HG03108 (cell line): ENCODE measurements around the gene TRPV6.

Experiments
- ATAC-seq: cut with Tn5 transposase; IDR thresholded peaks from one replicate; pipeline ENCODE4 v1.9.1; 2021; ENCODE audit warnings: moderate library complexity; ENCODE audit not compliant: unreplicated experiment

TRPV6 gene

GRCh38 chr7:142885311-142886230, at the start of gene TRPV6:
TRPV6 (minus strand) TSS chr7:142885745.
- ATAC-seq, result no peak

GRCh38 chr7:142934056-142934455, 48.5 kb upstream of the TRPV6 start:
- ATAC-seq, result no peak

- no peak for ATAC-seq
Measured at GRCh38 chr7:142933624-142934023, 48.1 kb upstream of the TRPV6 start, which contains the start of gene TRPV5. TRPV5 (minus strand) TSS chr7:142933746; CDS start chr7:142933459, 287 bp downstream.

- no peak for ATAC-seq
Measured at GRCh38 chr7:142933092-142933475, 47.5 kb upstream of the TRPV6 start.

GRCh38 chr7:142932386-142933091, 47.0 kb upstream of the TRPV6 start:
- no peak for ATAC-seq

- no peak for ATAC-seq
Measured at GRCh38 chr7:142930126-142930730, 44.7 kb upstream of the TRPV6 start.

GRCh38 chr7:142927949-142928348, 42.4 kb upstream of the TRPV6 start:
- ATAC-seq, result no peak

- no peak for ATAC-seq
Measured at GRCh38 chr7:142927085-142927745, 41.7 kb upstream of the TRPV6 start.

GRCh38 chr7:142925413-142925812, 39.9 kb upstream of the TRPV6 start:
- no peak for ATAC-seq

- no peak for ATAC-seq
Measured at GRCh38 chr7:142923391-142923790, 37.8 kb upstream of the TRPV6 start.

- ATAC-seq, result no peak
Measured at GRCh38 chr7:142919656-142920055, 34.1 kb upstream of the TRPV6 start.

GRCh38 chr7:142918901-142919300, 33.4 kb upstream of the TRPV6 start:
- ATAC-seq, result no peak

GRCh38 chr7:142917447-142917846, 31.9 kb upstream of the TRPV6 start:
- ATAC-seq, result no peak

- no peak for ATAC-seq
Measured at GRCh38 chr7:142916508-142916907, 31.0 kb upstream of the TRPV6 start.

- ATAC-seq, result no peak
Measured at GRCh38 chr7:142915315-142915714, 29.8 kb upstream of the TRPV6 start.

- ATAC-seq, result no peak
Measured at GRCh38 chr7:142914121-142914520, 28.6 kb upstream of the TRPV6 start.

- ATAC-seq, result no peak
Measured at GRCh38 chr7:142913566-142913965, 28.0 kb upstream of the TRPV6 start.

- ATAC-seq, result no peak
Measured at GRCh38 chr7:142913051-142913450, 27.5 kb upstream of the TRPV6 start.

- no peak for ATAC-seq
Measured at GRCh38 chr7:142910481-142910880, 24.9 kb upstream of the TRPV6 start.

- no peak for ATAC-seq
Measured at GRCh38 chr7:142910031-142910433, 24.5 kb upstream of the TRPV6 start.
